Fibroblast of villous mesenchyme (primary cell): ENCODE results near the gene TRAPPC5. TPM values are rescaled to one million over a fixed set of nuclear protein-coding genes. Genes with fewer than 3 reads are reported as not detected.

ENCODE experiments used
- DNase-seq: peaks from one replicate; pipeline ENCODE4 v3.0.0-alpha.2; 2010; ENCODE audit warnings: low read depth
- H3K4me3 ChIP-seq: 2 replicates; pipeline ENCODE4 v1.5.1; 2011; ENCODE audit warnings: low read depth, mild to moderate bottlenecking, low read length
- total RNA-seq: library from RNA; depleted of rRNA; stranded (reverse); fragments of >200 nt; gene quantifications from 2 replicates; pipeline ENCODE4 v1.2.3, GENCODE V29; 2012
- TF ChIP-seq, protein P1 (sequence below): IDR thresholded peaks from 2 replicates; pipeline ENCODE4 v1.5.1; 2012; ENCODE audit warnings: low read depth, mild to moderate bottlenecking, low read length; ENCODE audit not compliant: insufficient read depth

TRAPPC5 gene
- total RNA-seq, 1 donor: 29.8 TPM

DNA sequence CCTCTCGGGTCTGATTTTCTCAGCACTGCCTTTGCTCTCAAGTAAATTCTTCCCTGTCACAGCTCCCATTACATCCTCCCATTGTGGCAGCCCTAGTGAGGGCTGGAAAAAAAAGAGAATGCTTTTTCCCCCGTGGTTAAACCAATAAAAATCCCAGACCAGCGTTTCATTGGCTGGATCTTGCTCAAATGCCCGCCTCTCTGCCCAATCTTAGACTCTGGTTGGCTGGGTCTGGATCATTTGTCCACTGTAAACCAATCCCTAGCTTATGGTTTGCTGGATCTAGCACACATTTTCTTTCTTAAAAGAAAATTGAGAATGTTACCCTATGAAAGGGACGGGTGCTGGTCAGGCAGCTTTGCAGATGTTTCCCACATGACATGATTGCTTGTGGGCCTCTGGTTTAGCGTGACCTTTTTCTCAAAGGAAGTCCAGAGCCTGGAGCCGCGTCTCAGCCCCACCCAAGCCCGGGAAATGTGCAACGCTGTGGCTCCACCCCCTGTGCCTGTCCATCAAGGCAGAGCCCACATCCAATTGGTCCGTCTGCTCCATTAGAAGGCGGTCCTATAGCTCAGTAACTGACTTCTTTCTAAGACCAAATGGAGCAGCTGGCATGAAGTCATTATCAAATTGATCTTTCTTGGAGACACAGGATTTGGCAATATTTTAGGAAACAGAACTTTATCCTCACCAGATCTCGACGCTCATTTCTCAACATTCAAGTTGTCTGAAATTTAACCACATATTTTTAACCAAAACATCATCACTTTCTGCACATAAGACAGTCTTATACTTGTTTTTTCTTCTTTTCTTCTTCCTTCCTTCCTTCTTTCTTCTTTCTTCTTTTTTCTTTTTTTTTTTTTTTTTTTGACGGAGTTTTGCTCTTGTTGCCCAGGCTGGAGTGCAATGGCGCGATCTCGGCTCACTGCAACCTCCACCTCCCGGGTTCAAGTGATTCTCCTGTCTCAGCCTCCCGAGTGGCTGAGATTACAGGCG, 6.3 kb upstream of the TRAPPC5 start:
- DNase-seq: peak; percentile 83
- TF ChIP-seq, protein P1, sequence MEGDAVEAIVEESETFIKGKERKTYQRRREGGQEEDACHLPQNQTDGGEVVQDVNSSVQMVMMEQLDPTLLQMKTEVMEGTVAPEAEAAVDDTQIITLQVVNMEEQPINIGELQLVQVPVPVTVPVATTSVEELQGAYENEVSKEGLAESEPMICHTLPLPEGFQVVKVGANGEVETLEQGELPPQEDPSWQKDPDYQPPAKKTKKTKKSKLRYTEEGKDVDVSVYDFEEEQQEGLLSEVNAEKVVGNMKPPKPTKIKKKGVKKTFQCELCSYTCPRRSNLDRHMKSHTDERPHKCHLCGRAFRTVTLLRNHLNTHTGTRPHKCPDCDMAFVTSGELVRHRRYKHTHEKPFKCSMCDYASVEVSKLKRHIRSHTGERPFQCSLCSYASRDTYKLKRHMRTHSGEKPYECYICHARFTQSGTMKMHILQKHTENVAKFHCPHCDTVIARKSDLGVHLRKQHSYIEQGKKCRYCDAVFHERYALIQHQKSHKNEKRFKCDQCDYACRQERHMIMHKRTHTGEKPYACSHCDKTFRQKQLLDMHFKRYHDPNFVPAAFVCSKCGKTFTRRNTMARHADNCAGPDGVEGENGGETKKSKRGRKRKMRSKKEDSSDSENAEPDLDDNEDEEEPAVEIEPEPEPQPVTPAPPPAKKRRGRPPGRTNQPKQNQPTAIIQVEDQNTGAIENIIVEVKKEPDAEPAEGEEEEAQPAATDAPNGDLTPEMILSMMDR: no peak
- no peak overlapping the region for H3K4me3 ChIP-seq

DNA sequence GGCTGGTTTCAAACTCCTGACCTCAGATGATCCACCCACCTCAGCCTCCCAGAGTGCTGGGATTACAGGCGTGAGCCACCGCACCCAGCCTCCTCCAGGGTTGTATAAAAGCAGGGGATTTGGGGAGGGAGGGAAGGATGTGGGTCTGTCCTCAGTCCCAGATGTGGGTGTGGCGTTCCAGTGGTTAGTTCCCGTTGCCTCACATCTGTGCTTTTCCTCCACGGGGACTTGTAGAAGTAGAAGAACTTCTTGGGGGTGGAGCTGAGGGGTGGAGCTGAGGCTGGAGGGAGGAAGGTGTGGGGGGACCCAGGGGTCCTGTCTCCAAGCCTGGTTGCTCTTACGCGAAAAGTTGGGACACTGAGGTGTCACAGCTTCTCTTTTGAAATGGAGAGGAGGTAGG, 4.3 kb upstream of the TRAPPC5 start:
- DNase-seq: no peak
- H3K4me3 ChIP-seq: no peak overlapping the region
- TF ChIP-seq, protein P1: no peak

DNA sequence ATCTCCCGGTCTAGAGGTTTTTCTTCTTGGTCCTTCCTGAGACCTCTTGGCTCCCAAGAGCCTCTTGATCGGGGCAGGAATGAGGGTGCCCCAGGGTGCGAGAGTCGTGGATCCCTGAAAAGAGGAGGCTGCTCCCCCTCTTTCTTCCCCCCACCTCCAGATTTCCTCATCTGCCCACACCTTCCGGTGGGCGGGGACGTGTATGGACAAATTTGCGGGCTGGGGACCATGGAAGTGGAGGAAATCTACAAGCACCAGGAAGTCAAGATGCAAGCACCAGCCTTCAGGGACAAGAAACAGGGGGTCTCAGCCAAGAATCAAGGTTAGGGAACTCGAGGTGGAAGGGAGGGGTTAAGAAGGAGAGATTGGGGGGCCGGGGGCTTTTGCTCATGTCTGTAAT, 3.8 kb upstream of the TRAPPC5 start, which contains the start of gene MCEMP1:
Gene MCEMP1 (plus strand): TSS at position 237 of the 400 bp plus-strand sequence. CDS start 31 bp downstream, at position 268.
- no peak within 1 kb of the TSS for H3K4me3 ChIP-seq
- DNase-seq: no peak
- TF ChIP-seq, protein P1: no peak

DNA sequence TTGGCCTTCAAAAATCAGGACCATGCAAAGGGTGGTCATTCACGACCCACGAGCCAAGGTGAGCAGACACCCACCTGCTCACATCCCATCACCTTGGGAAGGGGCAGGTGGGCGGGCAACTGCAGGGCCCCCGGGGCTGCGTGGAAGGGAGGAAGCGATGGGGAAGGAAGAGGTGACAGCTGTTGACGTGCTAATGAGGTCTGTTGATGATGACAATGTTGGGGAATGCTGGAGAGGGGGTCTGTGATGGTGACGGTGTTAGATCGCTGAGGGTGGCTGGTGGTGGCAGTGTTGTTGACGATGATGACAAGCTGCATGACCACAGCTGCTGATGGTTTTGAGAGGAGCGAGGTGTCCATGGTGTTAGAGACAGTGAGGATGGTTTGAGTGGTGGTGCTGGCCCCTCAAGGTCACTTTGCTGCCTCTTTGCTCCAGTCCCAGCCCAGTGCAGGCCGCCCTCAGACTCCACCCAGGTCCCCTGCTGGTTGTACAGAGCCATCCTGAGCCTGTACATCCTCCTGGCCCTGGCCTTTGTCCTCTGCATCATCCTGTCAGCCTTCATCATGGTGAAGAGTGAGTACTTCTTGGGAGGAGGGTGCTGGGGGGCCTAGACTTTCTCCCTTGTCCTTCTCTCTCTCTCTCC, 2.8 kb upstream of the TRAPPC5 start:
- TF ChIP-seq, protein P1: no peak
- no peak for DNase-seq
- H3K4me3 ChIP-seq: no peak overlapping the region

DNA sequence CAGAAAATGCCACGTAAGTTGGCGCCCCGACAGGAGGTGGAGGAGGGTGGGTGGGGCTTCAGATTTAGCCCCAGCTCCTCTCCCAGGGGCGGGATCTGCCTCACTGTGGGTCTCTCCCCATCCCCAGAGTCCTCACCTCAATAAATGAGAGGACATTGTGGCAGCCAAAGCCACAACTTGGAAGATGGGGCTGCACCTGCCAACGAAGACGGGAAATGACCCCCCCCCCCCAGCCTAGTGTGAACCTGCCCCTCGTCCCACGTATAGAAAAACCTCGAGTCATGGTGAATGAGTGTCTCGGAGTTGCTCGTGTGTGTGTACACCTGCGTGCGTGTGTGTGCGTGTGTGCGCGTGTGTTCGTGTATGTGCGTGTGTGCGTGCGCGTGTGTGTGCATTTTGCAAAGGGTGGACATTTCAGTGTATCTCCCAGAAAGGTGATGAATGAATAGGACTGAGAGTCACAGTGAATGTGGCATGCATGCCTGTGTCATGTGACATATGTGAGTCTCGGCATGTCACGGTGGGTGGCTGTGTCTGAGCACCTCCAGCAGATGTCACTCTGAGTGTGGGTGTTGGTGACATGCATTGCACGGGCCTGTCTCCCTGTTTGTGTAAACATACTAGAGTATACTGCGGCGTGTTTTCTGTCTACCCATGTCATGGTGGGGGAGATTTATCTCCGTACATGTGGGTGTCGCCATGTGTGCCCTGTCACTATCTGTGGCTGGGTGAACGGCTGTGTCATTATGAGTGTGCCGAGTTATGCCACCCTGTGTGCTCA, 1.5 kb upstream of the TRAPPC5 start:
- DNase-seq: no peak
- no peak overlapping the region for H3K4me3 ChIP-seq
- TF ChIP-seq, protein P1: no peak
